HG03469 (cell line): ENCODE results near the gene HLTF.
A peak's percentile ranks its signal among the peaks of the same experiment; 100 is the strongest.

Experiments used
- ATAC-seq: cut with Tn5 transposase; IDR thresholded peaks from one replicate; pipeline ENCODE4 v1.9.1; 2021; ENCODE audit warnings: mild to moderate bottlenecking, moderate library complexity, moderate number of reproducible peaks; ENCODE audit not compliant: unreplicated experiment

HLTF gene

DNA sequence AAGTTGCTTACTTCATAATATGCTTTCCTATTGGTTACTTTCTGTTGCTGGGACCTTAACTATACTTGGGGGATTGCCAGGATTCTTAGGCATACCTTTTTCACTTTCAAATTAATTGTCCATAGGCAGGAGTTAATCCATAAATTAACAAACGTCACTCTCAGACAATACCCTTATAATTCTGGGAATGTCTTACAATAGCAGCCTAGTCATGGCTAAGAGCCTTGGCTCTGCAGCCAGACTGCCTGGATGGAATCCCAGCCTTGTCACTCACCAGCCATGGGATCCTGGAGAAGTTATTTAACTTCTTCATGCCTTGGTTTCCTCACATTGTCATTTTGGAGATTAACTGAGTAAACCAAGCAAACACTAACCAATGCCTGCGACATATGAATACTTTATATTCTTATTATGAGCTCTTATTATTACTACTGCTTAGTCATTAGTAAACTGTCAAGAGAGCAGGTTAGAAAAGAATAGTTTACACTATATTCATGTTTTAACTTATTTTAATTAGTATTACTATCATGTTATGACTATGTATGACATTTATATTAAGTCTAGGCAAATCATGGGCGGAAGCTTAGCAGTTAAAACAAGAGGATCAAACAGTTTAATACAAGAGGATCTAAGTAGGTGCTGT is 66.0 kb downstream of the HLTF start:
- no peak for ATAC-seq

DNA sequence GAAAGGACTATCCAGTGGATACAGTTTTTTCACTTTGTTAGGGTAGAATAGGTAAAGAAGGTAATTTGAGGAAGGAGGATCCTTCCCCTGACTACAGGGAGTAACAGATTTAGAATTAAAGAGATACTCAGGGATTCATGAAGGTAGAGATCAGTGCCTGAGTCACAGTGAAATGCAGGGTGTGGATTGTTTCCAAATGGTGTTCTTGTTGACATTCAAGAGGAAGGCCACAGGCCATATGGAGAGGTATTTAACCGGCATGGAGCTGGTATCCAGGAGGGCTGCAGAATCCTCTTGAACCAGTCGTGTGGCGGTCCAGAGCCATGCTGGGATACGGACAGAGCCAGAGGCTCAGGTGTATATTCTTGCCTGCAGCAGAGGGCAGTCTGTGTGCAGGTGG is 66.8 kb downstream of the HLTF start:
- no peak for ATAC-seq

DNA sequence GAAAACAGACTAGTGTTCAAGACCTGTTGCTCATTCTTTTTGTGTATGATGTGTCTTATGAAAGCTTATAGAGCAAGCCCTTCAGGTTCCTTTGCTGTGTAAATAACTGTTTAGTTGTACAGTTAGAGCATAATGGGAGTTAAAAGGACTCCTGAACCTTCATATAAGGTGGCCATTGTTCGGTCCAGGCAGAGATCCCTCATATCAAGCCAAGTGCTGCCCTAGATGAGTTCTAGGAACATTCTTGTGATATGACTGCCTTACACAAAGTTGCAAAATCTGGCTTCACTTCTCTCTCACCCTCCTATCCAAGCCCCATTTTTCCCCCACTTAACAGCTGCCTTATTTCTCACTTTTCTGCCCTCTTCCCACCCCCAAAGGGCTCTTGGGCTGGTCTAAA is 68.1 kb downstream of the HLTF start:
- ATAC-seq: no peak

DNA sequence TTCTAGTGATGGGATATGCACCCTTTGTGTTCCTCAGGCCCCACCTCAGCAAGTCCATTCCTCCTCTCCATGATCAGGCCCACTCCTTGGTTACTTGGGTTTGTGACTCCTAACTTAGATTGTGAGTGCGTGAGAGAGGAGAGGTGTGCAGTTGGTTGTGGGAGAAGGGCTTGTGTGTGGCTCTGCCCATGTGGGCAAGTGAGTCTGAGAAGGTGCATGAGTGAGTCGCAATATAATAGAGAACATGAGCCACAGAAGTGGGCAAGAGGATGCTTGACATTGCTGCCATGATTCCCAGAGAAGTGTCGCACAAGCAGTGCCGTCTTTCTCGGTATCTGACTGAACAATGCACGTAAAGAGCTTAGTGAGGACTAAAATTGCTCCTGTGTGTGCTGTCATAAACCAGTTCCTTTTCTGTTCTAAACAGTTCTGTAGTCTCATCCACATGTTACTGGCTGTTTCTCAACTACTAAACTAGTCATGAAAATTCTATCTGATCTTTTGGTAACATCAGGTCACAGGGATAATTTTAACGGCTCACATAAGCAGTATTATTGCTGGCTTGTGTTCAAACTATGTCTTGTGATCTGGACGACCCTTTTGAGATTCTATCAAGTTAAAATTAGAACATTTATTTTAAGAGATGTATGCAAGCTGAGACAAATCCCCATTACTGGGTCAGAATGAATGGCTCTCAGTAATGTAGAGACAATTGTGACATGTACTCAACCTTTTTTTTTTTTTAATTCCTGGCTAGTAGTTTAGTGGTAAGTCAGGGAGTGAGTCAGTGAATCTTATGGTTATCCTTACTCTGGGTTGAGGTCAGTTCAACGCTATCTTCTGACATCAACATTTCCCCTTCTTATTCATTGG is 69.4 kb downstream of the HLTF start:
- ATAC-seq: no peak

DNA sequence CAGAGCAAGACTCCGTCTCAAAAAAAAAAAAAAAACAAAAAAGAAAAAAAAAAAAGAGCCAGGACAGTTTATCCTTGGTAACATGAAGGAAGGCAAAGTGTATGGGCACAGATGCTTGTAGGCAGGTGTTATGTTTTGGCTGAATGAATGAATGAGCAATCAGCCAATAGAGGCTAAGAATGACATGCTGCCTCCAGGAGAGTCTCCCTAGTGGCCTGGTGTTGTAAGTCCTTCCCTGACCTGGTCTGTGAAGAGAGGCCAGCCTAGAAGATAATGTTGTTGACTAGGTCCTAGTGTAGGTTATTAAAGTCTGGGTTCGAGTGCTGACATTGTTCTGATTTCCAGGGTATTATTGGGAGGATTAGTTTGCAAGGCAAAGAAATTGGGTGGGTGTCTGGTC is 70.1 kb downstream of the HLTF start:
- ATAC-seq: no peak

DNA sequence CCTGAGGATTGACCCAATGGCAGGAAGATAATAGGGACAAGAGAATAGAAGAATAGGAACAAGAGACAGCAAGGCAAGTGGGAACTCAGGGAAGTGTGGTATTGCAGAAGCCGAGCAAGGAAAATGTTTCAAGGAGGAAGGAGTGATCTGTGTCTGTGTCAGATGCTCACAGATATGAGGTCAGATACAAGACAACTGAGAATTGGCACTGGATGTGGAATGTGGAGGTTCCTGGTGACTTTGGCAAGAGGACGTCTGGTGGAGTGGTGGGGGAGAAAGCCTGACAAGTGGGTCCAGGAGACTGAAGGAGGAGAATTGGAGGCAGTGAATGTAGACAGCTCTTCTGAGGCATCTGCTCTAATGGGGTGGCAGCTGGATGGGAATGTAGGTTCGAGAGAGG is 70.9 kb downstream of the HLTF start:
- no peak for ATAC-seq

DNA sequence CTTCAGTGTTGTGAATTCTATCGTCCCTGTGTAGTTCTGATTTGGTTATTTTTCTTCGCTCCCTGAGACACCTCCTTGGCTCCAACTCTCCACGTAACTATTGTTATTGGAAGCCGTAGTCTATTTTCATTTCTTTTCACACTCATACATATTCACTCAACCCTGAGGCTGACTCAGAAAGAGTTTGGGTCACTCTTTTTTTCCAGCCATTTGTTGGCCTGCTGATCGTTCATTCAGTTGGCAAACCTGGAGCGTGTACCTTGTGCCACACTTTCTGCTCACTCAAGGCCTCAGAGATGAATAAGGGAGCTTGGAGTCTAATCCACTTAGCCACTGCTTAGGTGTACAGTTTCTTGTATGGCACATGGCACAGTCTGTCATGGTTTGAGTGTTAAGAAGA is 72.6 kb downstream of the HLTF start:
- ATAC-seq: no peak

DNA sequence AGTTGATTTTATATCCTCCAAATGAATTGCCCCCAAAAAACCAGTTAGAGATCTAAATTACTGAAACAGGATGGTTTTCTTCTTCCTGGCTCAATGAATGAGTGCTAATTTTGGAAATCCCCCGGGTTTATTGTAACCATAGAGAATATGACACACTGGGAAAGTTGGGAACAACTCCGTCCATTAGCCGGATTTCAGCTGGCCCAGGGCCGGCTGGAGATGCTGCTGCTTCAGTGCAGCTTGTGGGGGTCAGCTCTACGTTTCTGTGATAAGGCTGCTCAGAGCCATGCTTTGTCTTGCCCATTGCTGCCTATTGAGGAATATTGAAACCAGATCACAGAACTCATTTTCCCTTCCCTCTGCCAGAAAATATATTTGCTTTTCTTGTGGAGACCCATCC is 74.7 kb downstream of the HLTF start:
- no peak for ATAC-seq

DNA sequence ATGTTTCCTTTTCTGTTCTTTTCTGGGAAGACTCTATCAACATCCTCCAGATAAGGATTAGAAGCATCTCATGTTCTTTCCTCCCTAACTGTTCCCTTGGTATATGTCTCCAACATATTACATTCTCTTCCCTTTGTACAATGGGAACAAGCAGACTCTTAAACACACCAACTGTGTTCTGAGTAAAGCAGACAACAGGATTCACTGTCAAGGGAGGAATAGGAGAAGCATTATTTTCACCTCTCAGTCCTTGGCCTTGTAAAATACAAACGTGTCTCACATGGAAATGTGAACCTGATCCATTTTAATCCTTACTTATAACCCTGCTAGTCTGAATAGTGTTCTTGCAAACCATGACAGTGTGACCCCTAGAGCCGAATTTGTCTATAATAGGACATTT is 75.4 kb downstream of the HLTF start:
- no peak for ATAC-seq

DNA sequence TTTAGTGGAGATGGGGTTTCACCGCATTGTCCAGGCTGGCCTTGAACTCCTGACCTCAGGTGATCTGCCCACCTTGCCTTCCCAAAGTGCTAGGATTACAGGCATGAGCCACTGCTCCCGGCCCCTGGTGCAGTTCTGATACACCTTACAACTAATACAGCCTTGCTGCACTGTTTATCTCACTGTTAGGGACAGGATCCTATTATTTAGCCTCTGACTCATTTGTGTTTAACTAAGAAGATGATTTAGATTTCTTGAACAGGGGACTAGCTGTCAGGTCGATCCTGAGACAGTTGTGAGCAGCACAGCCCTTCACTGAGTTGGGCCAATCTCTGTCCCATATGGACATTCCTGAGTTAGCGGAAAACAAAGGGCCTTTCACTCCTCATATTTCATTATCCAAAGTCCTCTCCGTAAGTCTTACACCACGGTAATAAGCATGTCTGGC is 75.8 kb downstream of the HLTF start:
- no peak for ATAC-seq

DNA sequence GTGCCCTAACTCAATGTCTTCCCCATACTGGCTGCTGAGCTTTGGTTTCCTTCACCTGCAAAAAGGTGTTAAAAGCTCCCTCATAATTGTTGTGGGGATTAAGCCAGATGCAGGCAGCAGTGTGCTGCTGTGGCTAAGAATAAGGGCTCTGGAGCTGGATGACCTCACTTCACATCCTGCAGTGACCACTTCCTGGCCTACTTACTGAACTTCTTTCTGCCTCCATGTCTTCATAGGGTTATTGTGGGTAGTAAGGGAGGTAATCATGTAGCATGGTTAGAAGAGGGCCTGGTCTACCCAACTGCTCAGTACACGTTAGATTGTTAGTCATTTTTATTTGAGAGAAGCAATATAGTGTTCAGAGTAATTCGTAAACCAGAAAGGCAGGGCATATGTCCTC is 76.6 kb downstream of the HLTF start:
- ATAC-seq: peak; percentile 74

DNA sequence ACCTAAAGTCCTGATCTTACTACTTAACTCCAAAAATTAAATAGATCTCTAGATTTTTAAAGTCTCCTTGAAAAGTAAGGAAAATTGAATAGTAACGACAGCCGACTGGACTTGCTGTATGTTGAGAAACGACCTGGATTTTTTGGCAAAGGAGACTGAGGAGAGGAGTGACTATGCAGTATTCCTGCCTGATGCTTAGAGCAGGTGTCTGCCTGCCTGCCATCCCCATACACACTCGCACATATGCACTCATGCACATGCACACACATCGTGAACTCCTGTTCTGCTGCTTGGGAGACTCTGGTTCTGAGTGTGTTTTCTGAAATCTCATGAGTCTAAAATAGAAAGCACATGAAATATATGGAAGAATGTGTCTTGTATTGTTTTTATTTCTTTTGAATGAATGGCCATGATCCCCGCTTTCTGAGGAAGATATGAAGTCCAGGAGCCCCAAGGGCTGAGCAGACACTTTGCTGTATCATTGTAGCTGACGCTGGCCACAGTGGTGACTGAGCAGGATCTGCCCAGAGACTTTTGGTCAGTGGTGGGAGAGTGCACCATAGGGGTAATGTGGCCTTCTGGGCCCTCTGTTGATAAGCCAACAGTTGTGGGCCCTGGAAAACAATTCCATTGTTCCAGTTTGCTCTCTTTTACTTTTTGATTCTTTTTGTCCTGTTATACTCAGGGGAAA is 78.6 kb downstream of the HLTF start:
- ATAC-seq: no peak

DNA sequence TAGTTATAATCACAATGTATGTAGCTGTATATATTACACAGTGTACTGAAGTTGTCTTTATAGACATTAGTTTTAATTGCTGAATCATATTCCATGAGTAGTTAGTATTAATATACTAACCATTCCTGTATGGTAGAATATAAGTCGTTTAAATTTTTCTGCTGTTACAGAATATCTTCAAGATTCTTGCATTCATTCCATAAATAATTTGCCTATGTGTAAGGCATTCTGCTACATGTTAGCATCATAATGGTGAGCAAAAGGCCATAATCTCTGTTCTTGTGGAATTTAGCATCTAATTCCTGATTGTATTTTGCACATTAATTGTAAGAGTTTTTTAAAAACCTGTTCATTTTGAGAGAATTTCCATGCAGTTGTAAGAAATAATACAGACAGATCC is 80.9 kb downstream of the HLTF start:
- no peak for ATAC-seq

DNA sequence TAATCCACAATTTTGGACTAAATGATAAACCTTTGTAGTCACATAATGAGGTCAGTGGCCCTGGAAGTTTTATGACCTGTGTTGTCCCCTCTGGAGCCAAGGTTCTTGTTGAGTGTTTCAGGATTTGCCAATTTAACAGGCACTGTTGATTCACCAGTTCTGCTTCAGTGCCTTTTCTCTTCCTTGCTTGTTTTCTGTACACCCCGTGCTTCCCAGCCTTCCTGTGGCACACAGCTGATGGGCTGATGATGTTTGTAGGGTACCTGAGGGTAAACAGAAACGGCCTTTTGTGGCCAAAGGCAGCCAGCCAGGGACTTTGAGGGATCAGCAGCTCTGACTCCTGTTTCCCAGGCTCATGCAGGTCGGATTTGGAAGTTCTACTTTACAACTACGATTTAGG is 81.7 kb downstream of the HLTF start:
- no peak for ATAC-seq

DNA sequence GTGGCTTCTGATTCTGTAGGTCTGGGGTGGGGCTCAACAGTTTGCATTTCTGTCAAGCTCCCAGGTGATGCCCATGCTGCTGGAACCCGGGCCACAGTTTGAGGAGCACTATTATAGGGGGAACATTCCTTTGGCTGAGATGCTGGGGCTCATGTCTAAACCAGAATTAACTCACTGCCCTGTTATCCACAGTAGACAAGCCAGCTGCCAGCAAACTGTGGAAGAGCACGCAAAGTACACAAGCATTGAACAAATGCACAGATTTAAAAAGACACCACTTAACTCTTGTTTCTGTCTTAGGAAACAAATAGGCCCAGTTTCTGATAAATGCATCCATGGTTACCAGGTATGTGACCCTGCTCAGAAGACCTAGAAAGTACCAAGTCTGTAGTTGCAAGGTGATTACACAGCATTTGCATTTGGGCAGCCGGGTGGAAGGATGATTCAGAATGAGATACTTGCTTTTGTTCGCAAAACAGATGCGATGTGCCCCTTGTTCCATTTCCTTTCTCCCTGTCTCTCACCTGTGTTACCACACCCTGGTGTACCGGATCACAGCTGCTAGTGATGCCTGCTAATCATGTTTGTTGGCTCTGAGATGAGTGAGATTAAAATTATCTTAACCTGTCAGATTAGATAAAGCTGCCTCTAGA is 82.6 kb downstream of the HLTF start:
- peak; percentile 69 for ATAC-seq

DNA sequence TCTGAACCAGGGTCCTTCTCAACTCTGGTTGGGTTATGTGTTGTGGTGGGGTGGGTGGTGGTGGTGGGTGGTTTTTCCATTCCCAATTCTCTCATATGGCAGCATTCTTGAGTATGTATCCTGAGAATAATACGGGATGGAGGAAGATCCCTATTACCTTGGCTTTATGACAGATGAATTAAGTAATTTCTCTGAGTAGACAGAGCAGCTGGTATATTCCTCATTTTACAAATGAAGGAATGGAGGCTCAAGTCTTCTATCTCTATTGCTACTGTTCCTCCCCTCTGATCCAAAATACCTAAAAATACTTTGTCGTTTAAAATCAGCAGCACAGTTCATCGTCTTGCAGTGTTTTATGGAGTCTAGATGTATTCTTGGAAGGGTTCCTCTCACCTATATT is 84.6 kb downstream of the HLTF start:
- no peak for ATAC-seq

DNA sequence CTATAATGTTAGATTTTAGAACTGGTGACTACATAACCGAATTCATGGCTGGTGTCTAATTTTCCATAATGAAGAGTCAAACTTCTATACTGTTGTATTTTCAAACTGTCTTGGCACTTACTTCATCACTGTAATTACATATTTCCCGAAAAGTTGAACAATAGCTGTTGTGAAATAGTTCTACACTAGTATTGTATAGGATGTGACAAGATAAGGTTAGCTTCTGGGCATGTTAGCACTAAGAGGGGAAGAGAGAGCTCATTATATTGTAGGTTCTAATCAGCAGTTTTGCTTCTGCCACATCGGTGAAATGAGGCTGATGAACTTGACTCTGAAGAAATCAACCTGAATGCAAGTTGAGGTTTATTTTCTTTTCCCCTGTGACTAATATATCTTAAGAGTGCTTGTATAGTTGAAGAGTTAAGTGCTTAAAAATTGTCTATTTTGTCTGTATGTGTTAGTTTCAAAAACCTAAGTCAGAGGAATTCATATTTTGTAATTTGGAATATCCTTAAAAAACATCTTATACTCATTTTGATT is 86.1 kb downstream of the HLTF start:
- ATAC-seq: no peak

DNA sequence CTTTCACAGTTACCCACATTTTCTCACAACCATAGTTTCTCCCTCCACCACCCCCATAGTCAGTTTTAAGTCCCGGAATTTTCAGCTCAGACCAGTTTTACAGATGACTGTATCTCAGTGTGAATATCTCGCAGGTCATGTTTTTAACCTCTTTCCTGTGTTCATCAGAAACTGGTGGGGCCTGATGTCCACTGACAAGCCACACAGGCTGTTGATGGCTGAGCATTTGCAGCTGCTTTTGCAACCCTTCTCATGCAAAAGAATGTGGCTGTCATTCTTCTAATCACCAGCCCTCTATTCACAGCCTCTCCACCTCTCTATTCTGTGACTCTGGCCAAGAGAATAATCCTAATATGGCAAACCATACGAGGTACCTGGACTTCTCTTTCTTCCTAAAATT is 86.5 kb downstream of the HLTF start:
- ATAC-seq: no peak

DNA sequence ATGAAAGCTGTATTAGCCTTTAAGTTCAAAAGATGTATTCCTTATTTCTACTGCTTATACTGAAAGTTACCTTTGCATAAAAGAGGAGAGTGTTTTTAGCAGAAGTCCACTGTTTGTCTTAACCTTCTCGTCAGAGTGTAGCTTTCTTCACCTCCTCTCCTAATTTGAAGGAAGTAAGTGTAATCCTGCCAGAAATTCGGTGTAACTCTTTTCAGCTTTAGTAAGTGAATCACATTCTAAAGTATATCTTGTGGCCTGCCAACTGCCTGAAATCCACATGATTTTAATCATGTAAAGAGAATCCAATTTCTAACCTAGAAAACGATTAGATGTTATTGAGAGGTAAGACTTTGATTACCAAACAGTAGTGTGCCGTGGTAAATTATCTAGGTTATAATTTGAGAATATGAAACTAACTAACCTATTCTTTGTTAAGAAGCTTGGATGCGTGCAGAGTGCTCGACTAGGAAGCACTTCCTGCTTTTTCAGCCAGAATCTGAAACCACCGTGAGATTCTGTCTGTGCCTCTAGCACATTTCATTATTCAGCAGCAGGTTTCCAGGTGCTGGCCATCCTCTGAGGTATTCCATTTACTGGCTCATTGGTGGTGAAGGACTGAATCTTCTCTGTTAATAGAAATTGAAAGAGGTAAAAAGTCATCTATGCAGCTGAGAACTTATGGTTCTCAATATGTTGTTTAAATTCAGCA is 87.5 kb downstream of the HLTF start:
- no peak for ATAC-seq

DNA sequence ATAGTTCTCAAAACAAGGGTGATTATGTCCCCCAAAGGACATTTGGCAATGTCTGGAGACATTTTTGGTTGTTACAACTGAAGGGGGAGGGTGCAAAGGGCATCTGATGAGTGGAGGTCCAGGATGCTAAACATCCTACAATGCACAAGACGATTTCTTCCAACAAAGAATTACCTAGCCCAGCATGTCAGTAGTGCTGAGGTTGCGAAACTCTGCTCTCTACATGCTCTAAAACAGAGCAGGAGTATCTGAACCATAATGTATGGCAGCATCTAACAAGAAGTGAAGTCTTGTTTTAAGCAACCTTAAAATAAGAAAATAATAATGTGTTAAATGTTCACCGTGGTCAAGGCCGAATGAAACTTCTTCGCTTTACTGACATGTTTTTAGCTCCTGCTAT is 88.0 kb downstream of the HLTF start:
- ATAC-seq: no peak

DNA sequence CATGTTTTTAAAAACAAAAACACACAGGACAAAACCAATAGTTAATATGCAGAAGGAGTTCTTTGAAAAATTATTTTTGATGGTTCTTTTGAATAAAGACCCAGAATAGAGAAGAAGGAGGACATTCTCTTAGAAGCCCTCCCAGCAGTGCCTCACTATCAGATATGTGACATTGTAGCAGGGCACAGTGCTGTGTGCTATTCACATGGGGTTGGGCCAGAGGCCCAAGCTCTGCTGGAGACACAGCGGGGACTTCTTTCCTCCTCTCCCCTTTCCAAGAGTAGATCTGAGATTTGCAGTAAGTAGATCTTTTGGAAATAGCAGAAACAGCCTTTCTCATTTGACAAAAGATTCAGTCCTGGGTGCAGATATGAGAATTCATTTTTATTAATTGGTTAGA is 88.7 kb downstream of the HLTF start:
- no peak for ATAC-seq
